Mesendoderm (in vitro differentiated cells): ENCODE measurements around the gene JCHAIN.

ENCODE experiments used
- DNase-seq: peaks from one replicate; pipeline ENCODE4 v3.0.0; 2013
- H2AK5ac ChIP-seq: 2 replicates; pipeline ENCODE4 v1.6.1; 2013; ENCODE audit warnings: low read length, inconsistent platforms
- H2BK120ac ChIP-seq: 2 replicates; pipeline ENCODE4 v1.6.1; 2013; ENCODE audit warnings: low read depth, mild to moderate bottlenecking, low read length, moderate library complexity, mixed read lengths
- H2BK15ac ChIP-seq: replicated peaks from 2 replicates; pipeline ENCODE4 v1.6.1; 2013; ENCODE audit warnings: low read depth, mild to moderate bottlenecking, moderate library complexity
- H2BK5ac ChIP-seq: 2 replicates; pipeline ENCODE4 v1.6.1; 2013; ENCODE audit warnings: low read length, inconsistent platforms
- H3K18ac ChIP-seq: 2 replicates; pipeline ENCODE4 v1.6.1; 2013; ENCODE audit warnings: mild to moderate bottlenecking, low read length, mixed read lengths
- H3K23ac ChIP-seq: one replicate; pipeline ENCODE4 v1.6.1; 2013; ENCODE audit warnings: low read length
- H3K27ac ChIP-seq: 2 replicates; pipeline ENCODE4 v1.5.1; 2013; ENCODE audit warnings: low read depth, mild to moderate bottlenecking, inconsistent platforms, low read length, moderate library complexity
- H3K27me3 ChIP-seq: 2 replicates; pipeline ENCODE4 v1.6.1; 2013; ENCODE audit warnings: low read length, control low read depth, mild to moderate bottlenecking, inconsistent platforms; ENCODE audit not compliant: insufficient read depth, poor library complexity
- H3K36me3 ChIP-seq: 2 replicates; pipeline ENCODE4 v1.6.1; 2013; ENCODE audit warnings: low read length, inconsistent platforms; ENCODE audit not compliant: control insufficient read depth, insufficient read depth
- H3K4ac ChIP-seq: one replicate; pipeline ENCODE4 v1.6.1; 2013; ENCODE audit warnings: low read depth, mild to moderate bottlenecking, low read length, moderate library complexity
- H3K4me1 ChIP-seq: 2 replicates; pipeline ENCODE4 v1.6.1; 2013; ENCODE audit warnings: low read depth, low read length, inconsistent platforms; ENCODE audit not compliant: control insufficient read depth
- H3K4me2 ChIP-seq: 2 replicates; pipeline ENCODE4 v1.6.1; 2013; ENCODE audit warnings: low read length
- H3K4me3 ChIP-seq: 2 replicates; pipeline ENCODE4 v1.5.1; 2013; ENCODE audit warnings: mild to moderate bottlenecking, low read length
- H3K56ac ChIP-seq: one replicate; pipeline ENCODE4 v1.6.1; 2013; ENCODE audit warnings: low read length
- H3K79me1 ChIP-seq: 2 replicates; pipeline ENCODE4 v1.6.1; 2013; ENCODE audit warnings: low read length, inconsistent platforms
- H3K79me2 ChIP-seq: 2 replicates; pipeline ENCODE4 v1.6.1; 2013; ENCODE audit warnings: mild to moderate bottlenecking, low read length; ENCODE audit not compliant: control insufficient read depth, insufficient read depth
- H3K9ac ChIP-seq: 2 replicates; pipeline ENCODE4 v1.6.1; 2013; ENCODE audit warnings: low read length, inconsistent platforms
- H4K5ac ChIP-seq: one replicate; pipeline ENCODE4 v1.6.1; 2013; ENCODE audit warnings: low read length
- H4K8ac ChIP-seq: one replicate; pipeline ENCODE4 v1.6.1; 2013; ENCODE audit warnings: low read depth, mild to moderate bottlenecking, control low read depth, low read length, moderate library complexity
- WGBS: extraction: QIAGEN DNeasy Blood & Tissue Kit; methylation state at CpG from one replicate; pipeline ENCODE4 v1.1.7; 2013; ENCODE audit warnings: low lambda C conversion rate, missing lambda C conversion rate; ENCODE audit not compliant: insufficient coverage; ENCODE audit errors: extremely low coverage; 5-methylcytosine and 5-hydroxymethylcytosine counted together

JCHAIN gene

DNA sequence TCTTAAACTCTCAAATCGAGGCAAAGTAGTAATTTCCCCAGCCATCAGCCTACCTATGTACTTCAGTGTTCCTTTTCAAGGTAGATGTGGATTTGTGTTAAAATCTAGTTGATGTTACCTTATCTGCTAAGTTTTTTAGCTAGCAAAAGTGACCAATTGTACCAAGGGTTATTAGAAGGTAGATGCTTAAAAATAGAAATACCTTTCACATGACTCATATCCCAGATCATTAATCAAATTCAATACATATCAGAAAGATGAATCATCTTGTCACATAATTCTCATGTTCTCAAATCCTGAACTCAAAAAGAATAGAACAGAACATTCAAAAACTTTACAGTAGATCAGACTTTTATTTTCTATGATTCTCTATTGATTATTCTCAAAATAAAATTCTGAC lies 34.3 kb downstream of the JCHAIN start:
- WGBS: no CpG with 5 or more reads among the region's 1 CpG
- no peak overlapping the region for H3K18ac ChIP-seq
- no peak overlapping the region for H2AK5ac ChIP-seq
- H3K23ac ChIP-seq: no peak overlapping the region
- no peaks in the 10 kb centered on the region for H3K36me3 ChIP-seq
- peak; percentile 19 for DNase-seq
- H3K9ac ChIP-seq: no peak overlapping the region
- no peak overlapping the region for H3K4ac ChIP-seq
- no peaks in the 10 kb centered on the region for H3K4me1 ChIP-seq
- H4K8ac ChIP-seq: no peak overlapping the region
- H3K56ac ChIP-seq: no peak overlapping the region
- H2BK15ac ChIP-seq: no peak overlapping the region
- H3K79me1 ChIP-seq: no peaks in the 10 kb centered on the region
- no peak overlapping the region for H3K4me3 ChIP-seq
- H3K79me2 ChIP-seq: no peaks in the 10 kb centered on the region
- H3K27me3 ChIP-seq: no peaks in the 10 kb centered on the region
- no peak overlapping the region for H2BK5ac ChIP-seq
- H2BK120ac ChIP-seq: no peak overlapping the region
- no peak overlapping the region for H4K5ac ChIP-seq
- no peak overlapping the region for H3K27ac ChIP-seq
- no peak overlapping the region for H3K4me2 ChIP-seq

- Histone ChIP-seq H2AK5ac (no peak overlapping the region), H2BK5ac (no peak overlapping the region), H3K56ac (no peak overlapping the region), H2BK120ac (no peak overlapping the region), H3K4me3 (no peak overlapping the region), H4K8ac (no peak overlapping the region), H3K4me2 (no peak overlapping the region), H3K27me3 (no peaks in the 10 kb centered on the region), H3K36me3 (no peaks in the 10 kb centered on the region), H3K18ac (no peak overlapping the region), H3K79me1 (no peaks in the 10 kb centered on the region), H3K23ac (no peak overlapping the region), H2BK15ac (no peak overlapping the region), H3K9ac (no peak overlapping the region), H3K4me1 (no peaks in the 10 kb centered on the region), H4K5ac (no peak overlapping the region), H3K4ac (no peak overlapping the region), H3K27ac (no peak overlapping the region), H3K79me2 (no peaks in the 10 kb centered on the region)
- no CpG with 5 or more reads among the region's 3 CpGs for WGBS
- no peak for DNase-seq
Observed at GRCh38 chr4:70630162-70630561, 36.1 kb downstream of the JCHAIN start.

- WGBS: no CpG with 5 or more reads among the region's 1 CpG
- Histone ChIP-seq H3K79me1 (no peaks in the 10 kb centered on the region), H4K8ac (no peak overlapping the region)
Observed at GRCh38 chr4:70629469-70630090, 36.7 kb downstream of the JCHAIN start.

DNA sequence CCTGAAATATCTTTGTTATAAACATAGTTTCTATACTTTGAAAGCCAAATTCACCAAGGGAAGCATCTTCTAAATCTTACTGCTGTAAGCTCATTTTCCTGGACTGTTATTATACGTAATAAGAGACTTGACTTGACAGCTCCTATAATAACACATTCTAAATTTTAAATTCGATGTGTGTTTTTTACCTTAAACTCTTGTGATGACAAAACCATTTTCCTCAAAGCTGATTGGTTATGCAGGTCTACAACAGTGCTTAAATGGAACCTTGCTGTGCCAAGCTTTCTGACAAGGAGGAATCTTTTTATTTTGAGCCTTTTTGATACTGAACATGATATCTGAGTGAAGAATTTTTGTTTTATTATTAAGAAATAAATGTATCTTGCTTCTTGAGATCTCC lies 37.9 kb downstream of the JCHAIN start, which contains the start of gene ENAM:
ENAM (plus strand) TSS at position 301 of the 400 bp plus-strand sequence. CDS start 757 bp downstream, outside the sequence.
- Histone ChIP-seq H2BK120ac (no peak within 1 kb of the TSS), H3K27ac (no peak within 1 kb of the TSS), H3K4ac (no peak within 1 kb of the TSS), H3K4me2 (no peak within 1 kb of the TSS), H3K23ac (no peak within 1 kb of the TSS), H2BK5ac (no peak within 1 kb of the TSS), H4K5ac (no peak within 1 kb of the TSS), H4K8ac (no peak within 1 kb of the TSS), H2BK15ac (no peak within 1 kb of the TSS), H3K4me1 (no peaks in the 10 kb centered on the region), H3K18ac (no peak within 1 kb of the TSS), H3K36me3 (no peaks in the 10 kb centered on the region), H3K9ac (no peak within 1 kb of the TSS), H3K4me3 (no peak within 1 kb of the TSS), H2AK5ac (no peak within 1 kb of the TSS), H3K79me1 (no peaks in the 10 kb centered on the region), H3K56ac (no peak within 1 kb of the TSS), H3K79me2 (no peaks in the 10 kb centered on the region), H3K27me3 (no peaks in the 10 kb centered on the region)
- no CpG with 5 or more reads among the region's 2 CpGs for WGBS
- no peak for DNase-seq

More at GRCh38 chr4:70629469-70630090, 36.7 kb downstream of the JCHAIN start:
- no peaks in the 10 kb centered on the region for H3K4me1 ChIP-seq
- no peak overlapping the region for H3K4ac ChIP-seq
- no peak overlapping the region for H3K18ac ChIP-seq
- no peaks in the 10 kb centered on the region for H3K36me3 ChIP-seq
- no peak overlapping the region for H3K9ac ChIP-seq
- H3K27ac ChIP-seq: no peak overlapping the region
- H2AK5ac ChIP-seq: no peak overlapping the region
- H3K79me2 ChIP-seq: no peaks in the 10 kb centered on the region
- no peak overlapping the region for H4K5ac ChIP-seq
- H2BK5ac ChIP-seq: no peak overlapping the region
- H3K56ac ChIP-seq: no peak overlapping the region
- H2BK120ac ChIP-seq: no peak overlapping the region
- H3K4me3 ChIP-seq: no peak overlapping the region
- no peak overlapping the region for H3K23ac ChIP-seq
- DNase-seq: no peak
- H3K27me3 ChIP-seq: no peaks in the 10 kb centered on the region
- no peak overlapping the region for H2BK15ac ChIP-seq
- H3K4me2 ChIP-seq: no peak overlapping the region

DNA sequence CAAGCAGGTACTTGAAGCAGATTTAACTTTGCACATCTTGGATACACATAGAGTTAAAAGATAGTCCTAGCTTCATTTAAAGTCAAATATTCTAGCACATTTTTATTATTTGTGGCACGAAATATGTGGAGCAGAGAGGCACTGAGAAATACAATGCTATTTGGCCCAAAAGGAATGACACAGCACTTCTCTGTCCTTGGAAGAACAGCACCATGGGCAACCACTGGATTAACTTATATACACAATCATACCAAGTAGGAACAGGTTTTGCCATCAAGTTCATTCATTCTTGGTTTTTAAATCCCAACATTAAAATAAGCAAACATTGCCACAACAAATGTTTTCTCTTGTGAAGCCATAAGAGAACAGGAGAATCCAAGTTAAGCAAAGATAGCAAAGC lies 38.7 kb downstream of the JCHAIN start:
- no peak overlapping the region for H2BK5ac ChIP-seq
- no peaks in the 10 kb centered on the region for H3K4me1 ChIP-seq
- no peak overlapping the region for H3K4ac ChIP-seq
- DNase-seq: no peak
- no peak overlapping the region for H3K56ac ChIP-seq
- H3K79me2 ChIP-seq: no peaks in the 10 kb centered on the region
- no peak overlapping the region for H3K4me2 ChIP-seq
- H2BK120ac ChIP-seq: no peak overlapping the region
- H3K27ac ChIP-seq: no peak overlapping the region
- no CpG with 5 or more reads among the region's 1 CpG for WGBS
- H3K9ac ChIP-seq: no peak overlapping the region
- no peaks in the 10 kb centered on the region for H3K36me3 ChIP-seq
- H3K79me1 ChIP-seq: no peaks in the 10 kb centered on the region
- no peak overlapping the region for H4K5ac ChIP-seq
- no peak overlapping the region for H2BK15ac ChIP-seq
- H3K27me3 ChIP-seq: no peaks in the 10 kb centered on the region
- H3K4me3 ChIP-seq: no peak overlapping the region
- no peak overlapping the region for H4K8ac ChIP-seq
- no peak overlapping the region for H3K18ac ChIP-seq
- no peak overlapping the region for H3K23ac ChIP-seq
- no peak overlapping the region for H2AK5ac ChIP-seq

DNA sequence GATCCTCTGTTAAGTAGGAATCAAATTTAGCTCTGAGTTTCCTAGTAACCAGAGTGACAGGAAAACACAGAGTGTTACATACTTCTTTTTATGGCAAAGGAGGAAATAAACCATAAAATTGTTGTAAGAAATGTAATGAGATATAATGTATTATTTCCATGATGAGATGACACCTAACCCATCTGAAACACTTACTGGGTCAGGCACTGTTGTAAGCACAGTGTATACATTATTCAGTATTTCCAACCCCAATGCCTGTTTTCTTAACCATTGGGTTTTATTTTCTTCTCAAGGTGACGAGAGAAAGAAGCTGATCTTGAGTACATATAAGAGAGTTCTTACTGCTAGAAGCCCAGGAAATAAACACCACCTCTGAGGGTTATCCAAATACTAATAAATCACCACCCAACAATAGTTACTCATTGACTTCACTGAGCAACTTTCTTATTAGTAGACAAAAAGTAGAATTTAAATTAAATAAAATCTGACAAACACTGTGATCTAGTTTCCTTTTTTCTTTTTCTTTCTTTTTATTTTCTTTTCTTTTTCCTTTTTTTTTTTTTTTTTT lies 42.0 kb downstream of the JCHAIN start:
- no peak overlapping the region for H2BK15ac ChIP-seq
- no CpG with 5 or more reads among the region's 1 CpG for WGBS
- no peaks in the 10 kb centered on the region for H3K79me2 ChIP-seq
- H3K4me1 ChIP-seq: no peaks in the 10 kb centered on the region
- no peak for DNase-seq
- no peaks in the 10 kb centered on the region for H3K79me1 ChIP-seq
- no peak overlapping the region for H3K4me2 ChIP-seq
- H4K5ac ChIP-seq: no peak overlapping the region
- no peak overlapping the region for H3K4ac ChIP-seq
- no peak overlapping the region for H4K8ac ChIP-seq
- no peak overlapping the region for H2BK5ac ChIP-seq
- no peaks in the 10 kb centered on the region for H3K27me3 ChIP-seq
- no peak overlapping the region for H3K23ac ChIP-seq
- H3K9ac ChIP-seq: no peak overlapping the region
- no peak overlapping the region for H2AK5ac ChIP-seq
- H3K27ac ChIP-seq: no peak overlapping the region
- H3K56ac ChIP-seq: no peak overlapping the region
- H3K4me3 ChIP-seq: no peak overlapping the region
- H2BK120ac ChIP-seq: no peak overlapping the region
- no peak overlapping the region for H3K18ac ChIP-seq
- H3K36me3 ChIP-seq: no peaks in the 10 kb centered on the region
